ENCODE data around the gene SHF. TPM values are rescaled to one million over a fixed set of nuclear protein-coding genes. Genes with fewer than 3 reads are reported as not detected.

The SHF gene
- total RNA-seq, 6 donors from 2014 or later, result 1.4 to 8.0 (median 5.1) TPM

- TF ChIP-seq EP300 (IDR thresholded peaks at IDR 0.05) (no peak), POLR2AphosphoS5 (IDR thresholded peaks at IDR 0.05) (no peak)
- Histone ChIP-seq H3K4me1 (peaks cover 11 to 25% (median 19%) of the 10 kb centered on the region in 4 donors), H3K27ac (peak overlapping the region; percentile 44 to 90 (median 78)), H3K4me3 (peak overlapping the region; percentile 59 to 87 (median 68)), H3K9me3 (no peaks in the 10 kb centered on the region), H3K27me3 (peaks cover 0 to 4% (median 1%) of the 10 kb centered on the region in 4 donors), H3K36me3 (no peaks in the 10 kb centered on the region)
- peak in 1 of 2 donors; percentile 88 for DNase-seq
- 0 to 2% methylated on average over 1 to 7 of the region's 43 CpGs for WGBS, 2 donors
- ATAC-seq (ENCODE audit: low FRiP score in 2 of 2), result peak in 1 of 2 donors; percentile 20
Observed at GRCh38 chr15:45187578-45187893, 230 bp downstream of the SHF start.

GRCh38 chr15:45186771-45187577 is 792 bp downstream of the SHF start:
- peaks cover 11 to 25% (median 19%) of the 10 kb centered on the region in 4 donors for H3K4me1 ChIP-seq
- H3K4me3 ChIP-seq, result peak overlapping the region; percentile 59 to 87 (median 68)
- no peaks in the 10 kb centered on the region for H3K9me3 ChIP-seq
- TF ChIP-seq EP300 (IDR thresholded peaks at IDR 0.05), result no peak
- TF ChIP-seq POLR2A (IDR thresholded peaks at IDR 0.05), result no peak
- no peak for TF ChIP-seq CTCF (IDR thresholded peaks at IDR 0.05)
- no peak for TF ChIP-seq POLR2AphosphoS5 (IDR thresholded peaks at IDR 0.05)
- H3K27ac ChIP-seq, result peak overlapping the region; percentile 48 to 90 (median 78)
- 23 to 24% methylated on average over 28 to 34 of the region's 42 CpGs for WGBS, 2 donors
- H3K27me3 ChIP-seq, result peaks cover 0 to 4% (median 1%) of the 10 kb centered on the region in 4 donors
- H3K36me3 ChIP-seq, result no peaks in the 10 kb centered on the region
- peak in 1 of 2 donors; percentile 11 for ATAC-seq (ENCODE audit: low FRiP score in 2 of 2)
- no peak for DNase-seq

GRCh38 chr15:45185903-45186770 is 1.6 kb downstream of the SHF start:
- WGBS, 2 donors, result 46 to 68% methylated on average over 8 of the region's 8 CpGs
- Histone ChIP-seq H3K27me3 (peaks cover 0 to 4% (median 1%) of the 10 kb centered on the region in 4 donors), H3K27ac (peak overlapping the region; percentile 48 to 90 (median 78)), H3K9me3 (no peaks in the 10 kb centered on the region), H3K4me3 (peak overlapping the region in 2 of 4 donors; percentile 59 to 72), H3K4me1 (peaks cover 11 to 25% (median 19%) of the 10 kb centered on the region in 4 donors), H3K36me3 (no peaks in the 10 kb centered on the region)
- ATAC-seq (ENCODE audit: low FRiP score in 2 of 2) (peak in 1 of 2 donors; percentile 22), DNase-seq (no peak)
- TF ChIP-seq EP300 (IDR thresholded peaks at IDR 0.05) (no peak), CTCF (IDR thresholded peaks at IDR 0.05) (no peak), POLR2A (IDR thresholded peaks at IDR 0.05) (no peak), POLR2AphosphoS5 (IDR thresholded peaks at IDR 0.05) (no peak)

DNA sequence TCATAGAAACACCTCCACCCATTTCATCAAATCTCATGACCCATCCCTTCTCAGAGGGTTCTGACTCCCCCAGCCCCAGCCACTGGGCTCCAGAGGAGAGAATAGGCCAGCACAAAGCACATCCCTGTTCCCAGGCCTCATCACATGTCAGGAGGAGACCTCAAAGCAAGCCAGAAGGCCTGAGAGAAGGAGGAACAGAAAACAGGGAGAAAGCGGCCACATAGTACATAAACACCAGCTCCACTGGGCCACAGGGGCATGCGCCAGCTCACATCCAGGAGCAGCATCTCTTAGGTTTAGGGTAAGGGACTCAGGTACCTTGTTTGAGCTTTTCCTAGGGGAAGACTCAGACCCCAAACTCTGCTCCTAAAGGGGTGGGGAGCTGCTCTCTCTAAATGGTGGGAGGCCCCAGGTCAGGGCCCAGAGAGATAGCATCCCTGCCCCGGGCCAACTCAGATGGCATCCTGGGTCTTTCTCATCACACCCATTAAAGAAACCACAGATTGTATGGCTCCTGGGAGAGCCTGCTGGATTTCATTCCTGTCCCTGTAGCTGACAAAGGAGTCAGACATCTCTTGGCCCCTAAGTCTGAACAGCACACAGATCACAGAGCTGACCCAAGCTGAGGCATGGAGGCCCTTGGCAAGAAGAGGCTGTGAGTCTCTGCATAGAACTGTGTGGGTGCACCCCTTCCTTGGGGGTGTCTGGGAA is 2.5 kb downstream of the SHF start:
- Histone ChIP-seq H3K9me3 (no peaks in the 10 kb centered on the region), H3K4me3 (no peak overlapping the region), H3K4me1 (peaks cover 11 to 28% (median 20%) of the 10 kb centered on the region in 4 donors), H3K27ac (no peak overlapping the region), H3K36me3 (no peaks in the 10 kb centered on the region), H3K27me3 (peaks cover 0 to 4% (median 1%) of the 10 kb centered on the region in 4 donors)
- 81 to 100% methylated on average over 3 of the region's 3 CpGs for WGBS, 2 donors
- ATAC-seq (ENCODE audit: low FRiP score in 2 of 2), result no peak
- DNase-seq, result no peak
- TF ChIP-seq POLR2AphosphoS5 (IDR thresholded peaks at IDR 0.05) (no peak), POLR2A (IDR thresholded peaks at IDR 0.05) (no peak), CTCF (IDR thresholded peaks at IDR 0.05) (no peak), EP300 (IDR thresholded peaks at IDR 0.05) (no peak)
